Measurements from ENCODE around the gene MAGI2.

- TF ChIP-seq POLR2A (IDR thresholded peaks at IDR 0.05; ENCODE audit: low read length) = no peak
- TF ChIP-seq GATA1 (IDR thresholded peaks at IDR 0.05; ENCODE audit: low read depth, low read length) = no peak
These were observed 1097.6 kb downstream of the MAGI2 start for GRCh38 chr7:78355834-78356233.
